Measurements from ENCODE around the gene PDE4DIP.
"Not testable (repeated sequence)": the region's sequence is repeated elsewhere in the genome, so short reads cannot be mapped to it uniquely, and the experiment has no call there.

Gene PDE4DIP

DNA sequence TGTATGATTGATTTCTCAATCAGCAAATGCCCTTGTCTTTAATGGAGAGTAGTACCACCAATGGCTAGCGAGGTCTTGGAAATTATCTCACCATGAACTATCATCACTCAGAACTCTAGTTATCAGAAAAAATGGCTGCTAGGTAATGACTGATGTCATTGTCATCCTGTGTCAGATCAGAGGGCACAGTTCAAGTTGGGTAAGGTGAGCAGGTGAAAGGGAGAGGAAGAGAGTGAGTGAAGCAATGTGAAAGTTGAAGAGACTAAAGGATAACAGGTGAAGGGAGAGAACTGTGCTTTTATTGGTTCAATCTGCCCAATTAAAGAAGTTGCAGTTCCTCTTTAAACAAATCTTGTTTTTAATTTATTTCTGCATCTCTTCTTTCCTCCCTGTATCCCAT is 76.8 kb downstream of the PDE4DIP start:
- not testable (repeated sequence) for DNase-seq

DNA sequence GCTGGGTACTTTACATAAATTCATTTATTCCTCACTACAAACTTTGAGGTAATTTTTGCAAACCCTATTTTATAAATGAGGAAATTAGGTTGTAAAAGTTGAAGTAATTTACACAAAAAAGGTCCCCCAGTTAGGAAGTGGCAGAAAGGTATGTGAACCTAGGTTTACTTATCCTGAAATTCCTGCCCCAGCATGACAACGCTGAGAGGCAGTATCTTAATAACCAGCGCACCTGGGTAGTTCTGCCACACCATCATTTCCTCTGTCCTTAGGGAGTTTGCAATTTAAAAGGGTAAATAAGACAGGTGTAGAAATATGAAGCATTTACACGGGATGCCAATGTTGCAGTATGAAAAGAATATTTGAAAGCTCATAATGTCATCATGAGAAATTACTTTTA is 79.6 kb downstream of the PDE4DIP start:
- not testable (repeated sequence) for DNase-seq

DNA sequence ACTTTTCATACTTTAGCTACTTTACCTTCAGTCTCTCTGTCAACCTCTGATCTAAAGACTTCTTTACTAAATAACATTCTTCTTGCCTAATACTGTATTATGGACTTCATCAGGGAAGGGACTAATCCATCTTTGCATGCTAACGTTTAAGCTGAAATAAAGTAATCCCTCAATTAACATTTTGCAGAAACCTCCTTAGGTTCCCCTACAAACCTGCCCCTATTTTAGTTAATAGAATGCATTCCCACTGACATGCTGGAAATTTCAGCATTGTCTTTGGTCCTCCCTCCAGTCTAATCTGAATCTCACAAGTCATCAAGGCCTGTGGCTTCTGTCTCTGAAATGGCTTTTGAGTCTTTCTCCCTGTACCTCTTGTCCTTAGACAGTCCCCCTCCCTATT is 83.4 kb downstream of the PDE4DIP start:
- not testable (repeated sequence) for DNase-seq

DNA sequence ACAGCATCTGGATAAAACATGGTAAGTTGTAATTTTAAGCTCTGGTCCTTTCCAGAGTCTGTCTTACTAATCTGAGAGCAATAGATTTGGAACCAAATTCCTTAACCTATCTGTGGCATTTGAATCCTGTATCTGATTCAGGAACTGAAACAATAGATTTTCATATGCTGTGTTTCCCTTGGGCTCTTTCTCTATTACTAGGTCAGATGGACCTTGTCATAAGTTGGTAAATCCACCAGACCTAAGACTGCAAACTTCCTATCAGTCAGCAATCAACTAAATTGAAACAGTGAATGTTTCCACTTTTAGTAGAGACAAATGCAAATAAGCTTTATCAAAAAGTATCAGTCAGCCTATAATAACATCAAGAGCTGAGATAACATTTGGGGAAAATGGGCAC is 85.0 kb downstream of the PDE4DIP start:
- DNase-seq = not testable (repeated sequence)

DNA sequence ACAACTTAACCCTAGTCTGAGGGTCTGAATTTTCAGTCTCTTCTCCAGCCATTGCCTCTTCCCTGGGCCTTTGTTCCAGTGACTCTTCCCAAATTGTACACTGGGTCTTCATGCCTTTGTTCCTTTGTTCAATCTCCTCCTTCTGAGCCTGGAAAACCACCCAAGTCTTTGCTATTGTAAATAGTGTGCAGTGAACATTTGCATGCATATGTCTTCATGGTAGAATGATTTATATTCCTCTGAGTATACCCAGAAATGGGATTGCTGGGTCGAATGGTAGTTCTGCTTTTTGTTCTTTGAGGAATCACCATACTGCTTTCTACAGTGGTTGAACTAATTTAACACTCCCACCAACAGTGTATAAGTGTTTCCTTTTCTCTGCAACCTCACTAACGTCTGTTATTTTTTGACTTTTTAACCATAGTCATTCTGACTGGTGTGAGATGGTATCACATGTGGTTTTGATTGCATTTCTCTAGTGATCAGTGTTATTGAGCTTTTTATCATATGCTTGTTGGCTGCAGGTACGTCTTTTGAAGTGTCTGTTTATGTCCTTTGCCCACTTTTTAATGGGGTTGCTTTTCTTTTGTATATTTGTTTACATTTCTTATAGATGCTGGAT is 91.3 kb downstream of the PDE4DIP start:
- DNase-seq = not testable (repeated sequence)

DNA sequence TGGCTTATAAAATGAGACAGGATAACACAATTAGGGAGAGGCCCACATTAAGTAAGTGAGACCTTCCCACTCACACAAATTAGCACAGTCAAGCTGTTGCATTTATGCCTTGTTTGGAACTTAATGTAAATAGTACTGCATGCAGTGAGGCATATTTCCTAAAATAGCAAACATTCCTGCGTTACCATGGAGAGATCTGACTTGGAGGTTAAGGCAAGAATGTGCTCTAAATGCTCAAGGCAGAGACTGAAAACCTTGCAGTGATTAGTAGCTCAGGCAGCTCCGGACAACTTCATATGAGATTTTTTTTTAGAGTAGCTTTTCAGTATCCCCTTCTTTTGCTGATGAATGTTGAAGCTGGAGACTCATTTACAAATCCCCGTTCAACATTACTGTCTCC is 98.7 kb downstream of the PDE4DIP start:
- DNase-seq = not testable (repeated sequence)

DNA sequence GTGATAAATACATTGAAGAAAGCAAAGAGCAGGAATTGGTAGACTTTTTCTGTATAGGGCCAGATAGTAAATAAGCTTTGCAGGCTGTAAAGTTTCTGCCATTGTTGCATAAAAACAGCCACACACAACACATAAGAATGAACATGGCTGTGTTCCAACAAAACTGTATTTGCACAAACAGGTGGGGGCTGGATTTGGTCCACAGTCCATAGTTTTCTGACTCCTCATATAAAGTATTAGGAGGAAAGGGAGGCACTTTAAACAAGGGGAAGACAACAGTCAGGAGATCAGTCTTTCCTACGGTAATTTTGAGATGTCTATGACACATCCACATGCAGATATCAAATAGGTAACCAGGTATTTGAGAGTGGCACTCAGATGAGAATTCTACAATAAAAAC is 100.9 kb downstream of the PDE4DIP start:
- not testable (repeated sequence) for DNase-seq

DNA sequence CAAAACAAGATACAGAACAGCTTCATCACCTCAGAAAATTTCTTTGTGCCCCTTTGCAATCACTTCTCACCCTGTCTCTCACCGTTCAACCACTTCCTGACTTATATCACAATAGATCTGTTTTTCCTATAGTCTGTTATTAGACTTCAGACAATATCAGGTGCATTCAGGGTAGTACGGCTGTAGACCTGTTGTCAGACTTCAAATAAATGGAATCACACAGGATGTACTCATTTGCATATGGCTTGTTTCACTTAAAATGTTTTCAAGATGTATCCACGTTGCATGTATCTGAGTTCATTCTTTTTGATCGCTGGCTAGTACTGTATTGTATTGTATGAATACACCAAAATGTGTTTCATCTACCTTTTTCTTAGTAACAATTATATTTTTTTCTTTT is 104.5 kb downstream of the PDE4DIP start:
- not testable (repeated sequence) for DNase-seq

DNA sequence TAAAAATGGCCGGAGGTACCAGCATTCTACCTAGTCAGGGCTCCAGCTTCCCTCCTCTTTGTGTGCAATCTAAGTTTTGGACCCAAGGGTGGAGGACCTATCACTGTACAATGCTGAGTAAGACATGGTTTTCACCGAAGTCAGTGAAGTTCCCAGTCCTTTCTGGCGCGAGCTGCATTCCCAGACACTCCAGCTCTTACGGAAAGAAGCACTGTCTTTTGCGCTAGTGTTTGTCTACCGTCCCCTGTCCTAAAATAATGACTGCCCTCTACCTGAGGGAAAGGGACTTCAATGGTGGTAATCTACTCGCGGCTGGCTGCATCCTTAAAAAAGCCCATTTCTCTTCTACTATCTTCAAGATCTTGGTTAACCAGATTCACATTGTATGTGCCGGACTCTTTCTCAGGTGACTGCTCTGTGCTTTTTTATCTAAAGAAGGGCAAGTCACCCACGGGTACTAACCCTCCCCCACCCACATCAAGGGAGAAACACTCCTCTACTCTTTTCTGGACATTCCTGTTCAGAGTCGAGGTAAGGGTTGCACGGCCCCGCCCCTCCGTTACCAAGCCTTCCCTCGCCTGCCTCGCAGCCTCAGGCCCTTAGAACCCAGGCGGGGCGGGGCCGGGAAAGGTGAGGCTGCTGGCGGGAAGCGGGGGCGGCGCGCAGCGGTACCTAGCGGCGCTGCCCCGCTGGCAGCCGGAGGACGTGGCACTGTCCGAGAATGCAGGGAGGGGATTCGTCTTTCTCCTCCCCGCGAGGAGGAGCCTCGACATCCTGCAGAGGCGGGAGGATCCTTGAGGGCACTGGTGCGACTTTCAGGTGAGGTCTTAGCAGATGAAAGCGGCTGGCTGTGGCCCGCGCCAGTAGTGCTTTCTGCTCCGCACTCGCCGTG is 107.4 kb downstream of the PDE4DIP start:
- peak; percentile 40 to 42 for DNase-seq

DNA sequence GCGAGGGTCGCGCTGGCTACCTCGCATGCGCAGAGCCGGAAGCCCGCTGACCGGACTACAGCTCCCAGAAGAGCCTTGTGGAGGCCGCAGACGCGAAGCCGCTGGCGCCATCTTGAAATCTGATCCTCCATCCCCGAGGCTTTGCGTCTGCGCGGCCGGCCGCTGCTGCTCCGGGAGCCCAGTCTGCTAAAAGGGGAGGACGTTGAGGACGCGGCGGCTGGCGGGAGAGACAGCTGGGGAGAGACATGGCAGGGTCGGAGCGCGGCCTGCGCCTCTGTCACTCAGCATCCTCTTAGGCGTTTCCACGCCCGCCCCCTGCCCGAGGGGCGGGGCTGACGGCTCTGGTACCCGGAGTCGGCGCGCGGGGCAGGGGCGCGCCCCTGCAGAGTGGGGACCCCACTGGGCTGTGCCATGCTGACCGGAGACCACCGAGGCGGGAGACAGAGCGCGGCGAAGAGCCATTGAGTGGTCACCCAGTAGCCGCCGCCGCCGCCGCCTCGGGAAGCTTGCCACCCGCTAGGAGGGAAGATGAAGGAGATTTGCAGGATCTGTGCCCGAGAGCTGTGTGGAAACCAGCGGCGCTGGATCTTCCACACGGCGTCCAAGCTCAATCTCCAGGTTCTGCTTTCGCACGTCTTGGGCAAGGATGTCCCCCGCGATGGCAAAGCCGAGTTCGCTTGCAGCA is 108.2 kb downstream of the PDE4DIP start:
- DNase-seq = not testable (repeated sequence)

DNA sequence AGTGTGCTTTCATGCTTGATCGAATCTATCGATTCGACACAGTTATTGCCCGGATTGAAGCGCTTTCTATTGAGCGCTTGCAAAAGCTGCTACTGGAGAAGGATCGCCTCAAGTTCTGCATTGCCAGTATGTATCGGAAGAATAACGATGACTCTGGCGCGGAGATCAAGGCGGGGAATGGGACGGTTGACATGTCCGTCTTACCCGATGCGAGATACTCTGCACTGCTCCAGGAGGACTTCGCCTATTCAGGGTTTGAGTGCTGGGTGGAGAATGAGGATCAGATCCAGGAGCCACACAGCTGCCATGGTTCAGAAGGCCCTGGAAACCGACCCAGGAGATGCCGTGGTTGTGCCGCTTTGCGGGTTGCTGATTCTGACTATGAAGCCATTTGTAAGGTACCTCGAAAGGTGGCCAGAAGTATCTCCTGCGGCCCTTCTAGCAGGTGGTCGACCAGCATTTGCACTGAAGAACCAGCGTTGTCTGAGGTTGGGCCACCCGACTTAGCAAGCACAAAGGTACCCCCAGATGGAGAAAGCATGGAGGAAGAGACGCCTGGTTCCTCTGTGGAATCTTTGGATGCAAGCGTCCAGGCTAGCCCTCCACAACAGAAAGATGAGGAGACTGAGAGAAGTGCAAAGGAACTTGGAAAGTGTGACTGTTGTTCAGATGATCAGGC is 108.8 kb downstream of the PDE4DIP start:
- DNase-seq = not testable (repeated sequence)

DNA sequence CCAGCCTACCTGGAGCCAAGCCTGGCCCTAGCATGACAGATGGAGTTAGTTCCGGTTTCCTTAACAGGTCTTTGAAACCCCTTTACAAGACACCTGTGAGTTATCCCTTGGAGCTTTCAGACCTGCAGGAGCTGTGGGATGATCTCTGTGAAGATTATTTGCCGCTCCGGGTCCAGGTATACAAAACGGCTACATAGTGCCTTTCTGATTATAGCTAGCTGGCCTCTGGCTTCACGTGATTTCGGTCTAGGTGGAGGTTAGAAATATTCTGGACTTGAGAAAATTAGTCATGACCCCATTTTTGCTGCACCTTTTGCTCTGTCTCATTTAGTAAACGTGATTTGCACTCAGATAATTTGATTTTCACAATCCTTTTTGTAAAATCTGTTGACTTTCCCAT is 109.5 kb downstream of the PDE4DIP start:
- not testable (repeated sequence) for DNase-seq

DNA sequence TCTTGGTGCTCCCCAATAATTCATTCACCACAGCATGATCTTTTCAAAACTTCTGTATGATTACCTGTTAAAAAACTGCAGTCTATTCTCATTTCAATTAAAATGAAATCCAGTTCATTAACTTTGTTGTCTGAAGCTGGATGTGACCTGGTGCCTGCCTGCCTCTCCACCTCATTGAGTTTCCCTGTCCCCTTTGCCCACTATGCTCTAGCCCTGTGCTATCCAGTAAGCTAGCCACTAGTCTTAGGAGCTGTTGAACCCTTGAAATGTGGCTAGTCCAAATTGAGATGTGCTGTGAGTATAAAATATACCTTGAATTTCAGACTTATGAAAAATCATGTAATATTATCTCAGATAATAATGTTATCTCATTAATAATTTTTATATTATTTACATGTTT is 114.1 kb downstream of the PDE4DIP start:
- not testable (repeated sequence) for DNase-seq

DNA sequence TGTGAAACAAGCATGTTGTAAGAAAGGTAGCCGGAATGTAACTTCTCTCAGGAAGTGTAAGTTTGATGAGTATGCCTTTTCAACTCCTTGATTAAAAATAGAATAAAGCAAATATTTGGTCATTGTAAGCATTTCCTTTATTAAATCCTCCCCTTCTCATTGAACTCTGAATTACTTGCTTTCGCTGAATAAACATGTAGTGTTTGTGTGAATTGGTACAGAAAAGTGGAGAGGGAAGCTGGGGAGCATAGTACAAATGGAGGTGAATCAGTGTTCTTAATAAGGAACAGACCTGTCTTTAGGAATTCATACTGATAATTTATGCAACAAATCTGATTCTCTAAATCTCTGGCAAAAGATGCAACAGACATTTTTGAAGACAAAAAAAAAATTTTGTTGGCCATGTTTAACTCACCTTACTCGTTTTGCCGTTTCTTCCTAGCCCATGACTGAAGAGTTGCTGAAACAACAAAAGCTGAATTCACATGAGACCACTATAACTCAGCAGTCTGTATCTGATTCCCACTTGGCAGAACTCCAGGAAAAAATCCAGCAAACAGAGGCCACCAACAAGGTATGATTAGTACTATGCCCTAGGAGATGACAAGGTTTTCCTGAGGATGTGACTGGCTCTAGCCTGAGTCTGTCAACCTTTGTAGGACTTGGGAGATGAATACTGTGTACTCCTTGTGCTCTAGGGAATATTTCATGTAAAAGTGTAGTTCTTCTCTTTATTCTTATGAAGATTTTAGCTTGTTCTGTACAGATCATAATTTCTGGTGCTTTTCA is 116.2 kb downstream of the PDE4DIP start:
- not testable (repeated sequence) for DNase-seq

DNA sequence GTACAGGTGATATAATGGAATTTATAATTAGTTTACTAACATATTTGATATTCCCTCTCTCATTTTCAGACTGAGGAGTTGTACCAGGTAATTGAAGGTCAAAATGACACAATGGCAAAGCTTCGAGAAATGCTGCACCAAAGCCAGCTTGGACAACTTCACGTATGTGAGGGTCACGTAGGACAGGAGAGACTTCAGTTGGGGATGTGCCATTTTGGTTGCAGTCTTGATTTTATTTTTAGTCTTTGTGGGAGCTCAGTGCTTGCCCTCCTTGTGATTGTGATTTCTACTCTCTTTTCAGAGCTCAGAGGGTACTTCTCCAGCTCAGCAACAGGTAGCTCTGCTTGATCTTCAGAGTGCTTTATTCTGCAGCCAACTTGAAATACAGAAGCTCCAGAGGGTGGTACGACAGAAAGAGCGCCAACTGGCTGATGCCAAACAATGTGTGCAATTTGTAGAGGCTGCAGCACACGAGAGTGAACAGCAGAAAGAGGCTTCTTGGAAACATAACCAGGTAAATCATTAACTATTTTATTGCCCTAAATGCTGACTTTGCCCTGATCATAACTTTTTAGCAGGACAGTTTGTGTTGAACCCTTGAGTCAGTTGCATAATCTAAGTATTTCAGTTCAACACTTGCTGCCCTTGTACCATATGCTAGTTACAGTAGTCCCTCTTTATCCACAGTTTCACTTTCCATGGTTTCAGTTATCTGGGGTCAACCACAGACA is 118.1 kb downstream of the PDE4DIP start:
- DNase-seq = not testable (repeated sequence)

DNA sequence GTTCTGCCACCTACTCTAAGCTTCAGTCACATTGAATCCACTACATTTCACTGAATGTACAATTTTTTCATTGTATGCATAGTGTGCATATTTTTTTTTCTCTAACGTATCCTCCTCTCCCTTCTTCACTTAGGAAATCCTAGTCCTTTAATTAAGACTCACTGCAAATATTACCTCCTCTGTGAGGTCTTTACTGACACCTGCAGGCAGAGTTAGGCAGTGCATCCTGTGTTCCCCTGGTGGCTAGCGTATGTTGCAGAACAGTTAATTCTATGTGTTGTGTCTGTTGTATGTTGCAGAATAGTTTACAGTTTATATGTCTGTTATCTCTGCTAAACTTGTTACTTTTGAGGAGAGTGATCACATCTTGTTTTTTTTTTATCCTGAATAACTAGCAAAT is 121.9 kb downstream of the PDE4DIP start:
- not testable (repeated sequence) for DNase-seq

DNA sequence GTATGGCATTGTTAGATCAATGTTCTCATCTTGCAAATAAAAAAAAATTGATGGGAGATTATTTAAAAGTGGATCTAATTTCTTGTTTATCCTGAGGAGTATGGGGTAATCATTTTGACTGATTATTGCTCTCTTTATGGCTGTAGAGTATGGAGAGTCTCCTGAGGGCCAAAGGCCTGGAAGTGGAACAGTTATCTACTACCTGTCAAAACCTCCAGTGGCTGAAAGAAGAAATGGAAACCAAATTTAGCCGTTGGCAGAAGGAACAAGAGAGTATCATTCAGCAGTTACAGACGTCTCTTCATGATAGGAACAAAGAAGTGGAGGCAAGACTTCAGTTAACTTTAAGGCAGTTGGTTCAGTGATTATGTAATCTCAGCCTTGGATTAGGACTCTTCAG is 123.4 kb downstream of the PDE4DIP start:
- DNase-seq = not testable (repeated sequence)

DNA sequence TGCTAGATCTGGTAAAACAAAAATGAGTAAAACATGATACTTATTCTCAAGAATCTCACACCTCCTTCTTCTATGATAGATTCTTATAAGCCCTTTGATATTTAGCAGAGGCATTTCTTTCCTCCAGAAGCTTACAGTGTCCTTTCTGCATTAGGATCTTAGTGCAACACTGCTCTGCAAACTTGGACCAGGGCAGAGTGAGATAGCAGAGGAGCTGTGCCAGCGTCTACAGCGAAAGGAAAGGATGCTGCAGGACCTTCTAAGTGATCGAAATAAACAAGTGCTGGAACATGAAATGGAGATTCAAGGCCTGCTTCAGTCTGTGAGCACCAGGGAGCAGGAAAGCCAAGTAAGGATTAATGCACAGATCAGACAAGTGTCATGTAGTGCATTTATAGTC is 124.5 kb downstream of the PDE4DIP start:
- not testable (repeated sequence) for DNase-seq

DNA sequence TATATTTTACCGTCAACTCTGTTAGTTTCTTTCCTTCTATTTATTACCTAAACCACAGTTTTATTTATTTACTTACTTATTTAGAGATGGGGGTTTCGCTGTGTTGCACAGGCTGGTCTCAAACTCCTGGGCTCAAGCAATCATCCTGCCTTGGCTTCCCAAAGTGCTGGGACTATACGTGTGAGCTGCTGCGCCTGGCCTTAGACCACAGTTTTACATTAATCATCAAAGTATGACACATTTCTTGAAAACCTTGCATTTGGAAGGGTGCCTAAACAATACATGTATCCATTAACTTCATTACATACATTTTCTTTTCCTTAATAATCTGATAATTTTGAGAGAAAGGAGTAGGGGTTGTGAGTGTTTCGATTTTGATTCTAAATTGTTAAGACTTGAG is 124.9 kb downstream of the PDE4DIP start:
- DNase-seq = not testable (repeated sequence)

DNA sequence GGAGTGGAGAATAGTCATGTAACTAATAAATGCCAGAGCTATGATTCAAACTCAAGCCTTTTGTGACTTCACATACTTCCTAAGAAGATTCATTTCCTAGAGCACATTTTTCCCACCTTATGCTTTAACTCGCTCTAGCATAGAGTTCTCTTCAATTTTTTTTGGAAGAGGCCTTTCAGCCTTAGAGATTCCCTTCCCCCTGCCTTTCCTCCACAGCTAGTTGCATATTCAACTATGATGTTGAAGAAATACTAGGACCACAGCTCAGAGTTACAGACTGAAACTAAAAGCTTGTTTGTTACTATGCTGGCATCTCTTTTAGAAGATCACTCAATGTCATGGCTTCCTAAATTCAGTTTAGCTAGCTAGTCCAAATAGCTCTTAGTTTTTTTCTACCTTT is 131.2 kb downstream of the PDE4DIP start:
- DNase-seq = not testable (repeated sequence)

DNA sequence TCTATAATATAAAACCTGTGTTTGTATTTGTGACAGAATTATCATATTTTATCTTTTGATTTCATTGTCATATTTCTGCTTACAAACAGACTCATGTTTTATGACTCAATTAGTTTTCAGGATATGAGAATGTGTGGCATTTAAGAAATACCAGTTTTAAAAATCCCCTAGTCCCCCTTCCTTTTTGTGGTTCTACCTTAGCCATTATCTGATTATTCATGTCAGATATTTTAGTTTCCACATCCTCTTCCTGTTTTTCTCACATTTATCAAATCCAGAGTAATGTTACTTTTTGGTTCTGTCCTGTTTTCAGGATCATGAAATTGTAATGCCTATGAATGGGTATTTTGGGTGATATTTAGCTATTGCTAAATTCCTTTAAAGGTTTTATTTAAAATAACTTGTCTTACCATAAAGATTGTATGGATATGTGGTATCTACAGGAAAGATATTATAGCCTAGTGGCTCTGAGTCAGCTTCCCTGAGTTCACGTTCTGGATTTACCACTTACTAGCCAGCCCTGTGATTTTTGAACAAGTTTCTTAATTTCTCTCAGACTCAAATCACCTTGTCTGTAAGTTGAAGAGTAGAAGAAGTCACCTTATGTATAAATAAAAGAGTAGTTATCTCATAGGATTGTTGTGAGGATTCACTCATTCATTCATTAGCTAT is 131.8 kb downstream of the PDE4DIP start:
- DNase-seq = not testable (repeated sequence)

Measured in AML-193 (cell line).